ENCODE measurements around the gene METTL22.

Gene METTL22

GRCh38 chr16:8694795-8695728, 73.6 kb downstream of the METTL22 start:
- in situ Hi-C loops (cut with HindIII; ENCODE audit: low sequenced_read_pairs), result no loop called here
- no peak for TF ChIP-seq CTCF (IDR thresholded peaks at IDR 0.05; ENCODE audit: low read depth, low read length)
- no peak for DNase-seq (ENCODE audit: low read depth, low spot score)
- H3K4me3 ChIP-seq (ENCODE audit: low read depth, low read length), result no peak overlapping the region

- no peak for DNase-seq (ENCODE audit: low read depth, low spot score)
- in situ Hi-C loops (cut with HindIII; ENCODE audit: low sequenced_read_pairs), result no loop called here
- TF ChIP-seq CTCF (IDR thresholded peaks at IDR 0.05; ENCODE audit: low read depth, low read length), result no peak
- H3K4me3 ChIP-seq (ENCODE audit: low read depth, low read length), result no peak overlapping the region
Measured at GRCh38 chr16:8696880-8697279, 75.4 kb downstream of the METTL22 start.

- no peak for TF ChIP-seq CTCF (IDR thresholded peaks at IDR 0.05; ENCODE audit: low read depth, low read length)
- H3K4me3 ChIP-seq (ENCODE audit: low read depth, low read length), result no peak overlapping the region
- no peak for DNase-seq (ENCODE audit: low read depth, low spot score)
- in situ Hi-C loops (cut with HindIII; ENCODE audit: low sequenced_read_pairs), result no loop called here
Measured at GRCh38 chr16:8697965-8698364, 76.5 kb downstream of the METTL22 start.
